ENCODE data around the gene VRTN.

VRTN gene

GRCh38 chr14:74308695-74309094 is 39.6 kb upstream of the VRTN start:
- DNase-seq (ENCODE audit: extremely low read depth, insufficient read length), result no peak
- Histone ChIP-seq H3K4me3 (replicated peaks; ENCODE audit: low read depth, low read length) (no peak overlapping the region), H3K36me3 (ENCODE audit: control insufficient read depth, insufficient read depth, low read length) (no peaks in the 10 kb centered on the region), H3K27me3 (replicated peaks; ENCODE audit: control insufficient read depth, insufficient read depth, low read length) (no peaks in the 10 kb centered on the region)
- TF ChIP-seq CTCF (IDR thresholded peaks at IDR 0.05; ENCODE audit: insufficient read depth, low read length, poor library complexity, severe bottlenecking), result no peak

- Histone ChIP-seq H3K4me3 (replicated peaks; ENCODE audit: low read depth, low read length) (no peak overlapping the region), H3K27me3 (replicated peaks; ENCODE audit: control insufficient read depth, insufficient read depth, low read length) (no peaks in the 10 kb centered on the region), H3K36me3 (ENCODE audit: control insufficient read depth, insufficient read depth, low read length) (no peaks in the 10 kb centered on the region)
- no peak for TF ChIP-seq CTCF (IDR thresholded peaks at IDR 0.05; ENCODE audit: insufficient read depth, low read length, poor library complexity, severe bottlenecking)
- DNase-seq (ENCODE audit: extremely low read depth, insufficient read length), result no peak
Measured at GRCh38 chr14:74309125-74310022, 38.9 kb upstream of the VRTN start.

- no peak for TF ChIP-seq CTCF (IDR thresholded peaks at IDR 0.05; ENCODE audit: insufficient read depth, low read length, poor library complexity, severe bottlenecking)
- DNase-seq (ENCODE audit: extremely low read depth, insufficient read length), result no peak
- Histone ChIP-seq H3K4me3 (replicated peaks; ENCODE audit: low read depth, low read length) (no peak overlapping the region), H3K27me3 (replicated peaks; ENCODE audit: control insufficient read depth, insufficient read depth, low read length) (no peaks in the 10 kb centered on the region), H3K36me3 (ENCODE audit: control insufficient read depth, insufficient read depth, low read length) (no peaks in the 10 kb centered on the region)
Measured at GRCh38 chr14:74312161-74312560, 36.1 kb upstream of the VRTN start.

- Histone ChIP-seq H3K27me3 (replicated peaks; ENCODE audit: control insufficient read depth, insufficient read depth, low read length) (no peaks in the 10 kb centered on the region), H3K4me3 (replicated peaks; ENCODE audit: low read depth, low read length) (no peak overlapping the region), H3K36me3 (ENCODE audit: control insufficient read depth, insufficient read depth, low read length) (no peaks in the 10 kb centered on the region)
- TF ChIP-seq CTCF (IDR thresholded peaks at IDR 0.05; ENCODE audit: insufficient read depth, low read length, poor library complexity, severe bottlenecking), result no peak
- DNase-seq (ENCODE audit: extremely low read depth, insufficient read length), result no peak
Measured at GRCh38 chr14:74313601-74314000, 34.7 kb upstream of the VRTN start.

GRCh38 chr14:74314576-74314975 is 33.7 kb upstream of the VRTN start:
- no peak for DNase-seq (ENCODE audit: extremely low read depth, insufficient read length)
- no peak for TF ChIP-seq CTCF (IDR thresholded peaks at IDR 0.05; ENCODE audit: insufficient read depth, low read length, poor library complexity, severe bottlenecking)
- no peaks in the 10 kb centered on the region for H3K36me3 ChIP-seq (ENCODE audit: control insufficient read depth, insufficient read depth, low read length)
- H3K4me3 ChIP-seq (replicated peaks; ENCODE audit: low read depth, low read length), result no peak overlapping the region
- no peaks in the 10 kb centered on the region for H3K27me3 ChIP-seq (replicated peaks; ENCODE audit: control insufficient read depth, insufficient read depth, low read length)
